HFFc6 (cell line): ENCODE results near the gene PIH1D1. TPM values are rescaled to one million over a fixed set of nuclear protein-coding genes. Genes with fewer than 3 reads are reported as not detected.

Experiments used
- DNase-seq: peaks from one replicate; pipeline ENCODE4 v3.0.0-alpha.2; 2018
- H3K27ac Mint-ChIP-seq: 2 replicates; pipeline ENCODE4 v1.8.0; 2020; ENCODE audit warnings: mild to moderate bottlenecking, mixed read lengths
- H3K27me3 Mint-ChIP-seq: 2 replicates; pipeline ENCODE4 v1.8.0; 2021; ENCODE audit warnings: mild to moderate bottlenecking, moderate library complexity, mixed read lengths; ENCODE audit not compliant: insufficient read depth
- H3K36me3 Mint-ChIP-seq: 2 replicates; pipeline ENCODE4 v1.8.0; 2021; ENCODE audit warnings: low read depth, mixed read lengths
- H3K4me1 Mint-ChIP-seq: 2 replicates; pipeline ENCODE4 v1.8.0; 2020; ENCODE audit warnings: low read depth, mixed read lengths
- H3K4me3 Mint-ChIP-seq: 2 replicates; pipeline ENCODE4 v1.8.0; 2020; ENCODE audit warnings: mild to moderate bottlenecking, moderate library complexity, mixed read lengths
- H3K9me3 Mint-ChIP-seq: 2 replicates; pipeline ENCODE4 v1.8.0; 2020; ENCODE audit warnings: mild to moderate bottlenecking, mixed read lengths
- total RNA-seq, 6 experiments: library from RNA; stranded (reverse); fragmentation: NEBNext Ultra II Directional; extraction: Animal tissue kit (Norgen Biotek cat#: 25700); gene quantifications; 2 replicates in 1 of 6; 3 replicates in 5 of 6; pipeline ENCODE4 v1.2.3, GENCODE V29; 2021
- TF ChIP-seq, protein P1 (sequence below): fragments of 200-600 bp; sonication (generic); IDR thresholded peaks from 2 replicates; pipeline ENCODE4 v1.5.0; 2021; ENCODE audit warnings: antibody characterized with exemption, mild to moderate bottlenecking

The PIH1D1 gene
- total RNA-seq, 6 experiments from 2014 or later = 55.8 to 65.6 (median 57.5) TPM

DNA sequence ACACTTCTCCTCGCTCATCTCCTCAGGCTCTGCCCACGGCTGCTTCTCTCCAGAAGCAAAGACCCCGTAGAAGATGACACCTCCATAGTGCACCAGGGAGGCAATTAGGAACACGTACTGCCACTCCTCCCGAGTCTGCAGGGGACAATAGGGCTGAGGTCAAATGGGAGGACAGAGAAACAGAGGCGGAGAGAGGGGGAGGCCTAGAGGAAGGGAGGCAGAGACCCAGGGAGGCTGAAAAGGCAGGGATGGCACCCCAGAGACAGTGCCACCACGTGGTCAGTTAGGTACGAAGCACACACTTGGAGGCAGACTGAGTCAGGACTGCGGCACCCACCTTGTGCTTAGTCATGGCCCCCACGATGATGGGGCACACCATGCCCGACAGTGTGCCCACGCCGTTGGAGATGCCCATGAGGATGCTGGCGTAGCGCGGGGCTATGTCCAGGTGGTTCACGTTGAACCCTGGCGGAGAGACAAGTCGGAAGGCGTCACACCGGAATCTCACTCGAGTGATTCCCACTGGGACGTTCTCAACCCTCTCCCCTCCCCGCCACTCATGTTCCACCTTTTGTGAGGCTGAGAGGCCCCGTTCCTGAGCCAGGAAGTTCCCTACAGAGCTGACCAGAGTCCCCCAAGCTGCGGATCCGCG, 20.8 kb downstream of the PIH1D1 start:
- DNase-seq = no peak
- H3K9me3 Mint-ChIP-seq = peaks cover 5% of the 10 kb centered on the region; the same call in 1 of the 2 replicates
- H3K36me3 Mint-ChIP-seq = no peaks in the 10 kb centered on the region; the same call in 1 of the 2 replicates
- H3K4me3 Mint-ChIP-seq = no peak overlapping the region
- no peak overlapping the region for H3K27ac Mint-ChIP-seq
- H3K4me1 Mint-ChIP-seq = no peaks in the 10 kb centered on the region
- TF ChIP-seq, protein P1, sequence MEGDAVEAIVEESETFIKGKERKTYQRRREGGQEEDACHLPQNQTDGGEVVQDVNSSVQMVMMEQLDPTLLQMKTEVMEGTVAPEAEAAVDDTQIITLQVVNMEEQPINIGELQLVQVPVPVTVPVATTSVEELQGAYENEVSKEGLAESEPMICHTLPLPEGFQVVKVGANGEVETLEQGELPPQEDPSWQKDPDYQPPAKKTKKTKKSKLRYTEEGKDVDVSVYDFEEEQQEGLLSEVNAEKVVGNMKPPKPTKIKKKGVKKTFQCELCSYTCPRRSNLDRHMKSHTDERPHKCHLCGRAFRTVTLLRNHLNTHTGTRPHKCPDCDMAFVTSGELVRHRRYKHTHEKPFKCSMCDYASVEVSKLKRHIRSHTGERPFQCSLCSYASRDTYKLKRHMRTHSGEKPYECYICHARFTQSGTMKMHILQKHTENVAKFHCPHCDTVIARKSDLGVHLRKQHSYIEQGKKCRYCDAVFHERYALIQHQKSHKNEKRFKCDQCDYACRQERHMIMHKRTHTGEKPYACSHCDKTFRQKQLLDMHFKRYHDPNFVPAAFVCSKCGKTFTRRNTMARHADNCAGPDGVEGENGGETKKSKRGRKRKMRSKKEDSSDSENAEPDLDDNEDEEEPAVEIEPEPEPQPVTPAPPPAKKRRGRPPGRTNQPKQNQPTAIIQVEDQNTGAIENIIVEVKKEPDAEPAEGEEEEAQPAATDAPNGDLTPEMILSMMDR = peak; percentile 54; the same call in 1 of the 2 replicates
- H3K27me3 Mint-ChIP-seq = peaks cover 66% of the 10 kb centered on the region

DNA sequence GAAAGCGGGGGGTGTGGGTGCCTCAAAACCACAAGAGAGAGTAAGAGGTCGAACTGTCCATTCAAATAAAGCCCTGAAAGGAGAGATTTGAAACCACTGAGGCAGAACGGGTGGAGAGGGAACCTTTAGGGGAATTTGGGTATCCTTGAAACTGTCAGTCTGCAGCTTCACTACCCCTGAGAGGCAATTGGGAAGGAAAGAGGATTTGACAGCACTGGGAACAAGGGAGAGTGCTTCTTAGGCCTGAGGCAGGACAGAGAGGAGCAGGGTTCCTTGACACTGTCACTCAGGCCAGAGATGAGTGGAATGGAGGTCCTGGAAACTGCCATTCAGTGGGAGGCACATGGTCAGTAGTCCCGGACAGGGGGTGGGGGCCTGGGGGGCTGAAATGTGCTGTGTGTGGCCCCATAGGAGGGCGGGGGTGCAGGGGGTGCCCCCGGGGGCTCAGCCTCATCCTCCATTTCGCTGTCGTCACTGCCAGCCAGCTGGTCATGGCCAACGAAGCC, 21.4 kb downstream of the PIH1D1 start:
- H3K4me3 Mint-ChIP-seq = no peak overlapping the region
- no peaks in the 10 kb centered on the region for H3K4me1 Mint-ChIP-seq
- no peak for DNase-seq
- H3K36me3 Mint-ChIP-seq = no peaks in the 10 kb centered on the region; the same call in 1 of the 2 replicates
- no peak overlapping the region for H3K27ac Mint-ChIP-seq
- TF ChIP-seq, protein P1 = no peak
- H3K27me3 Mint-ChIP-seq = peaks cover 67% of the 10 kb centered on the region
- H3K9me3 Mint-ChIP-seq = peaks cover 5% of the 10 kb centered on the region; the same call in 1 of the 2 replicates

DNA sequence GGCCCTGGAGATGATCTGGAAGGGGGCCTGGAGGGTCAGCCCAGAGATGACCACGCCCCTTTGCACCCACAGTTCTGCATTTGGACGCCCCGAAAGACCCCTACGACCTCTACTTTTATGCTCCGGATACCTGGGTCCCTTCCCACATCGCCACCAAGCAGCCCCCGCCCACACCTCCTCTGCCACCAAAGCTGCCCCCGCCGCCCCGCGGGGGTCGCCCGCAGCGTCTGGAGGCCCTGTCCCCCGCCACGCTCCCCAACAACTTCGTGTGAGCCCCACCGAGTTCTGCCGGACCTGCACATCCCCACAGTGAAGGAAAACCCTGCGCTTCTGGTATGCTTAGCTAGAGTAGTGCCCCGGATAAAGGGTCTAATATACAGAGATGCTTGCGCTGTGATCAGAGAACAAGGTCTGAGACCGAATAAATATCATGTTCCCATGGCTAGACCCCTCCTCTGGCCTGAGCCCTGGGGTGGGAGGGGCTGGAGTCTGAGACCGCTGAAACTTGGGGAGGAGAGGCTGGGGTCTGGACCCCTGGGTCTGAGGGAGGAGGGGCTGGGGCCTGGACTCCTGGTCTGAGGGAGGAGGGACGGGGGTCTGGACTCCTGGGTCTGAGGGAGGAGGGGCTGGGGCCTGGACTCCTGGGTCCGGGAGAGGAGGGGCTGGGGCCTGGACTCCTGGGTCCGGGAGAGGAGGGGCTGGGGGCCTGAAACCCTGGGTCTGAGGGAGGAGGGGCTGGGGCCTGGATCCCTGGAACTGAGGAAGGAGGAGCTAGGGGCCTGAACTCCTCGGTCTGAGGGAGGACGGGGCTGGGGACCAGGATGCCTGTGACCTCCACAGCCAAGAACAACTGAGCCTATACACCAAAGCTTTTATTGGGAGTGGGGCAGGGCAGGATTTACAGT, 22.8 kb downstream of the PIH1D1 start:
- Mint-ChIP-seq H3K27ac (no peak overlapping the region), H3K27me3 (peaks cover 80% of the 10 kb centered on the region), H3K4me1 (peaks cover 2% of the 10 kb centered on the region; the same call in 1 of the 2 replicates), H3K36me3 (no peaks in the 10 kb centered on the region; the same call in 1 of the 2 replicates), H3K4me3 (no peak overlapping the region), H3K9me3 (peaks cover 5% of the 10 kb centered on the region; the same call in 1 of the 2 replicates)
- TF ChIP-seq, protein P1 = no peak
- DNase-seq = no peak

DNA sequence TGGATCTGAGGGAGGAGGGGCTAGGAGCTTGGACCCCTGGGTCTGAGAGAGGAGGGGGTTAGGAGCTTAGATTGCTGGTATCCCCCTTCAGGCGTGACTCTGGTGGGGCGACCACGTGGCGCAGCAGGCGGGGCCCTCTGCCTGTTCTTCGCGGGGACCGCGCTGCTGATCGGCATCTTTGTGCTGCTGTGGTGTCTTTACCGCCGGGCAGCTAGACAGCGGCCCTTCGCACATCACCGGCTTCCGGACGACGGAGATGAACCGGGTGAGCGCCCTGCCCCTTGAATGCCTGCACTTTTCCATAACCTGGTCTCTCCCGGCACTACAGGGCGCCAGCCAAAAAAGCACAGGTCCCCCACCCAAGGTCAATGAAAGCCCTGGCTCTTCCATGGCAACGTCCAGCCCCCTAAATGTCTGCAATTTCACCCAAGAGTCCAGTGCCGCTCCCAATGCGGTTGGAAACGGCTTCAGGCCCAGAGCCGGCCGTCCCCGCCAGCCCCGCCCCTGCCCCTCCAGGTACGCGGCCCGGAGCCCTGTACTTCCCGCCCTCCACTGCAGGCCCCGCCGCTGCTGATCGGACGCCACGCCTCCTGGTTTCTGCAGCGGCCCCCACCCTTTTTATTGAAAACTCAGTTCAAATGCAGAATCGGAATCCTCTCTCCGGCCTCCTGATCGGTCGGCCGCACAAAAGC, 23.6 kb downstream of the PIH1D1 start:
- Mint-ChIP-seq H3K36me3 (no peaks in the 10 kb centered on the region; the same call in 1 of the 2 replicates), H3K9me3 (peaks cover 5% of the 10 kb centered on the region; the same call in 1 of the 2 replicates), H3K27ac (no peak overlapping the region), H3K4me3 (no peak overlapping the region), H3K4me1 (peaks cover 6% of the 10 kb centered on the region; the same call in 1 of the 2 replicates), H3K27me3 (peaks cover 78% of the 10 kb centered on the region)
- DNase-seq = no peak
- TF ChIP-seq, protein P1 = no peak

DNA sequence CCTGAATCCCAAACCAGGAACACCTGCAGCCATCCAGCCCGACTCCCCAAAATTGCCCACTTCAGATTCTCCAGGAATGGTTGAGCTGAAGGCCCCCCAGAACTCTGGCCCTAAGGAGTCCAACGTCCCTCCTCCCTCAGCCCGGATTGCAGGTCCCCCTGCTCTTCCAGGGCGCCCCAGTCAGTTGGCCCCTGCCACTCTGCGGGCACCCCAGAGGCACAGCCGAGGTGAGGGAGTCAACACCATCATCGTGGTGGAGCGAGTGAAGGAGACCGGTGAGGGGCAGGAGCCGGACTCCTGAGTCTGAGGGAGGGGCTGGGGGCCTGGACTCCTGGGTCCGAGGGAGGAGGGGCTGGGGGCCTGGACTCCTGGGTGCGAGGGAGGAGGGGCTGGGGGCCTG, 24.3 kb downstream of the PIH1D1 start:
- H3K9me3 Mint-ChIP-seq = peaks cover 4% of the 10 kb centered on the region; the same call in 1 of the 2 replicates
- no peaks in the 10 kb centered on the region; the same call in 1 of the 2 replicates for H3K36me3 Mint-ChIP-seq
- DNase-seq = no peak
- TF ChIP-seq, protein P1 = no peak
- H3K4me3 Mint-ChIP-seq = no peak overlapping the region
- H3K27ac Mint-ChIP-seq = no peak overlapping the region
- peaks cover 81% of the 10 kb centered on the region for H3K27me3 Mint-ChIP-seq
- peaks cover 11% of the 10 kb centered on the region for H3K4me1 Mint-ChIP-seq
